IMR-90 (cell line): Measurements from ENCODE around the gene SLC34A2. TPM values are rescaled to one million over a fixed set of nuclear protein-coding genes. Genes with fewer than 3 reads are reported as not detected.

Source experiments
- ATAC-seq: fragments of 200-7000 bp; cut with Tn5 transposase; 2 replicates; pipeline ENCODE4 v1.9.1; 2020; ENCODE audit warnings: low read depth, mild to moderate bottlenecking, moderate library complexity
- BruUV-seq: library from RNA; stranded (reverse); fragments of 400-500 nt; replicated peaks from 2 replicates; lab custom pipeline; 2021; lab: Mats Ljungman, UMichigan
- CTCF ChIA-PET: fragments of 300-600 bp; formaldehyde crosslinking; extraction: SDS; loops from one replicate; lab custom pipeline; 2021; ENCODE audit warnings: antibody characterized with exemption; lab: Yijun Ruan, JAX
- POLR2A ChIA-PET: fragments of 300-600 bp; sonication (Branson Sonifier 250); formaldehyde crosslinking; loops from one replicate; lab custom pipeline; 2022; ENCODE audit warnings: antibody characterized with exemption; ENCODE audit not compliant: unreplicated experiment; lab: Charles Lee
- DNase-seq: peaks from one replicate; pipeline ENCODE4 v3.0.0; 2013
- H2AFZ ChIP-seq: replicated peaks from 2 replicates; pipeline ENCODE3; 2013; ENCODE audit warnings: low read length, mild to moderate bottlenecking; ENCODE audit not compliant: poor library complexity
- H2AK5ac ChIP-seq: 2 replicates; pipeline ENCODE4 v1.6.1; 2013; ENCODE audit warnings: low read depth, low read length, inconsistent platforms
- H2AK9ac ChIP-seq: replicated peaks from 2 replicates; pipeline ENCODE3; 2013; ENCODE audit warnings: mild to moderate bottlenecking, low read depth, low read length, moderate library complexity; ENCODE audit not compliant: poor library complexity
- H2BK120ac ChIP-seq: 2 replicates; pipeline ENCODE4 v1.6.1; 2013; ENCODE audit warnings: low read depth, low read length, inconsistent platforms
- H2BK15ac ChIP-seq: 3 replicates; pipeline ENCODE4 v1.6.1; 2013; ENCODE audit warnings: low read depth, low read length, inconsistent platforms
- H2BK20ac ChIP-seq: 2 replicates; pipeline ENCODE4 v1.6.1; 2013; ENCODE audit warnings: low read depth, mild to moderate bottlenecking, inconsistent platforms, low read length, moderate library complexity
- H2BK5ac ChIP-seq: 2 replicates; pipeline ENCODE4 v1.6.1; 2013; ENCODE audit warnings: mild to moderate bottlenecking, low read depth, low read length, inconsistent platforms; ENCODE audit not compliant: poor library complexity, severe bottlenecking
- H3K14ac ChIP-seq: replicated peaks from 2 replicates; pipeline ENCODE4 v1.6.1; 2013; ENCODE audit warnings: low read depth, low read length, inconsistent platforms
- H3K18ac ChIP-seq: 2 replicates; pipeline ENCODE4 v1.6.1; 2013; ENCODE audit warnings: low read depth, low read length, control low read depth
- H3K23ac ChIP-seq: 2 replicates; pipeline ENCODE4 v1.6.1; 2013; ENCODE audit warnings: low read depth, low read length, inconsistent platforms
- H3K27ac ChIP-seq: 2 replicates; pipeline ENCODE4 v1.5.1; 2013; ENCODE audit warnings: mild to moderate bottlenecking, control low read depth, low read length; ENCODE audit not compliant: insufficient read depth
- H3K27me3 ChIP-seq: 2 replicates; pipeline ENCODE4 v1.6.1; 2013; ENCODE audit warnings: low read length; ENCODE audit not compliant: control insufficient read depth, insufficient read depth
- H3K36me3 ChIP-seq: 2 replicates; pipeline ENCODE4 v1.6.1; 2013; ENCODE audit warnings: low read length, mixed read lengths; ENCODE audit not compliant: control insufficient read depth, insufficient read depth
- H3K4ac ChIP-seq: 2 replicates; pipeline ENCODE4 v1.6.1; 2013; ENCODE audit warnings: low read depth, low read length, inconsistent platforms
- H3K4me1 ChIP-seq: 2 replicates; pipeline ENCODE4 v1.6.1; 2013; ENCODE audit warnings: low read length, mixed read lengths; ENCODE audit not compliant: control insufficient read depth, insufficient read depth
- H3K4me2 ChIP-seq: 2 replicates; pipeline ENCODE4 v1.6.1; 2013; ENCODE audit warnings: low read depth, mild to moderate bottlenecking, control low read depth, low read length, moderate library complexity
- H3K4me3 ChIP-seq: 2 replicates; pipeline ENCODE4 v1.5.1; 2013; ENCODE audit warnings: low read depth, mild to moderate bottlenecking, control low read depth, low read length, moderate library complexity; ENCODE audit not compliant: insufficient read depth
- H3K56ac ChIP-seq: 2 replicates; pipeline ENCODE4 v1.6.1; 2013; ENCODE audit warnings: low read length, inconsistent platforms; ENCODE audit not compliant: insufficient read depth; ENCODE audit errors: extremely low read depth
- H3K79me1 ChIP-seq, 2 experiments: 2 replicates each; pipeline ENCODE4 v1.6.1; 2013; ENCODE audit warnings: low read length in 2 of 2, inconsistent platforms in 1 of 2, low read depth in 1 of 2
- H3K9ac ChIP-seq: 2 replicates; pipeline ENCODE4 v1.6.1; 2013; ENCODE audit warnings: low read depth, low read length, control low read depth
- H3K9me1 ChIP-seq: 2 replicates; pipeline ENCODE4 v1.6.1; 2013; ENCODE audit warnings: low read length, inconsistent platforms; ENCODE audit not compliant: insufficient read depth
- H3K9me3 ChIP-seq: 2 replicates; pipeline ENCODE4 v1.6.1; 2013; ENCODE audit warnings: low read length; ENCODE audit not compliant: control insufficient read depth, insufficient read depth
- H4K20me1 ChIP-seq: 2 replicates; pipeline ENCODE4 v1.6.1; 2013; ENCODE audit warnings: low read length, inconsistent platforms; ENCODE audit not compliant: insufficient read depth
- H4K5ac ChIP-seq: 2 replicates; pipeline ENCODE4 v1.6.1; 2013; ENCODE audit warnings: mild to moderate bottlenecking, low read depth, low read length, control low read depth
- H4K8ac ChIP-seq, 2 experiments: 2 replicates each; pipeline ENCODE4 v1.6.1; 2013; ENCODE audit warnings: low read depth in 2 of 2, low read length in 2 of 2, control low read depth in 1 of 2, inconsistent platforms in 1 of 2
- H4K91ac ChIP-seq: 2 replicates; pipeline ENCODE4 v1.6.1; 2013; ENCODE audit warnings: low read depth, low read length, inconsistent platforms; ENCODE audit not compliant: insufficient read depth
- BHLHE40 ChIP-seq: fragments of 150-350 bp; IDR thresholded peaks from 2 replicates; pipeline ENCODE4 v1.6.1; 2016; ENCODE audit warnings: mild to moderate bottlenecking, low read depth, low read length
- CEBPB ChIP-seq: IDR thresholded peaks from 2 replicates; pipeline ENCODE4 v1.6.1; 2012; ENCODE audit warnings: low read depth, low read length, improper control_type of control experiment
- CHD1 ChIP-seq: IDR thresholded peaks from 2 replicates; pipeline ENCODE4 v1.6.1; 2012; ENCODE audit warnings: low read depth, low read length, improper control_type of control experiment
- FOS ChIP-seq: fragments of 150-350 bp; IDR thresholded peaks from 2 replicates; pipeline ENCODE4 v1.6.1; 2016; ENCODE audit warnings: low read depth, low read length
- MAFK ChIP-seq: IDR thresholded peaks from 2 replicates; pipeline ENCODE4 v1.6.1; 2012; ENCODE audit warnings: low read depth, low read length, improper control_type of control experiment
- MAZ ChIP-seq: IDR thresholded peaks from 2 replicates; pipeline ENCODE4 v1.6.1; 2012; ENCODE audit warnings: low read depth, mild to moderate bottlenecking, low read length, improper control_type of control experiment, moderate library complexity, borderline replicate concordance
- MXI1 ChIP-seq: IDR thresholded peaks from 2 replicates; pipeline ENCODE4 v1.6.1; 2012; ENCODE audit warnings: low read depth, mild to moderate bottlenecking, low read length, moderate library complexity, borderline replicate concordance
- NFE2L2 ChIP-seq: fragments of 150-350 bp; IDR thresholded peaks from 2 replicates; pipeline ENCODE4 v1.6.1; 2016; ENCODE audit warnings: low read depth, mild to moderate bottlenecking, low read length
- POLR2A ChIP-seq: IDR thresholded peaks from 2 replicates; pipeline ENCODE4 v1.6.1; 2012; ENCODE audit warnings: mild to moderate bottlenecking, low read depth, low read length
- RAD21 ChIP-seq: IDR thresholded peaks from 2 replicates; pipeline ENCODE4 v1.6.1; 2012; ENCODE audit warnings: low read length, improper control_type of control experiment
- RCOR1 ChIP-seq: IDR thresholded peaks from 2 replicates; pipeline ENCODE4 v1.6.1; 2012; ENCODE audit warnings: mild to moderate bottlenecking, low read length, improper control_type of control experiment; ENCODE audit not compliant: insufficient replicate concordance
- RFX5 ChIP-seq: IDR thresholded peaks from 2 replicates; pipeline ENCODE4 v1.8.0; 2012; ENCODE audit warnings: low read depth, mild to moderate bottlenecking, low read length, moderate library complexity
- SMC3 ChIP-seq: fragments of 150-350 bp; IDR thresholded peaks from 2 replicates; pipeline ENCODE4 v1.6.1; 2016; ENCODE audit warnings: low read depth, mild to moderate bottlenecking, antibody characterized with exemption, low read length, moderate library complexity
- WGBS, 2 experiments: methylation state at CpG; one replicate each; pipeline versions ENCODE4 v1.1.5 to v1.1.7; 2013; ENCODE audit warnings: missing lambda C conversion rate in 2 of 2; ENCODE audit not compliant: insufficient read length in 1 of 2; ENCODE audit errors: extremely low coverage in 2 of 2; 5-methylcytosine and 5-hydroxymethylcytosine counted together
- dilution Hi-C: fragments of 300-500 bp; cut with HindIII; formaldehyde crosslinking; loops from one replicate; pipeline ENCODE4 v1.14.3; 2018; ENCODE audit warnings: low sequenced_read_pairs; ENCODE audit not compliant: unreplicated experiment
- in situ Hi-C: fragments of 300-500 bp; cut with MboI; formaldehyde crosslinking; loops from 3 replicates; pipeline ENCODE4 v1.14.3; 2019; ENCODE audit warnings: low sequenced_read_pairs, inconsistent platforms, mixed read lengths
- intact Hi-C: fragments of 100-400 bp; cut with micrococcal nuclease; formaldehyde crosslinking; loops from 2 replicates; pipeline ENCODE4 v1.10.0; 2022
- polyA plus RNA-seq, 3 experiments: library from polyadenylated mRNA; depleted of rRNA; stranded (reverse); fragments of >200 nt; gene quantifications; 2 replicates each; pipeline ENCODE4 v1.2.3, GENCODE V29; 2012; ENCODE audit warnings: low replicate concordance in 1 of 3
- total RNA-seq: library from RNA; depleted of rRNA; stranded (reverse); fragments of >200 nt; gene quantifications from 2 replicates; pipeline ENCODE4 v1.2.3, GENCODE V29; 2012
- TF ChIP-seq, protein P1 (sequence below): conservative IDR thresholded peaks from 2 replicates; pipeline ENCODE4 v1.5.1; 2012; ENCODE audit warnings: mild to moderate bottlenecking, low read depth, low read length, improper control_type of control experiment
- TF ChIP-seq, protein P2 (sequence below): fragments of 150-350 bp; IDR thresholded peaks from 2 replicates; pipeline ENCODE4 v1.6.1; 2016; ENCODE audit warnings: low read depth, mild to moderate bottlenecking, low read length, moderate library complexity, borderline replicate concordance

SLC34A2 gene
- total and polyA plus RNA-seq, 2 of the 4 experiments (the other 2 are of a cell fraction), result not detected

DNA sequence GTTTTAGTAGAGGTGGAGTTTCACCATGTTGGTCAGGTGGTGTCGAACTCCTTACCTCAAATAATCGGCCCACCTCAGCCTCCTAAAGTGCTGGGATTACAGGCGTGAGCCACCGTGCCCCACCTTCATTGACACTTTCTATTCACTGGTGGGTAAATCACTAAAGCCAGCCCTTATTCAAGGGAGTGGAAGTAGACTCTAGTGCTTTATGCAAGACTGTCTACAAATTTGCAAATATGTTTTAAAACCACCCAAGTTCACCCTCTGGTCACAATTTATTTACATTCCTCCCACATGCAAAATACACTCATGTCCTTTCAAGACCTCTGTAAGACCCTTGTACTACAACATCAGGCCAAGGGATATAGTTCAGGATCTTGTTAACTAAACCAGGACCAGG lies 45.0 kb downstream of the SLC34A2 start:
- Histone ChIP-seq H3K18ac (no peak overlapping the region), H3K9me1 (no peaks in the 10 kb centered on the region), H2BK15ac (no peak overlapping the region), H4K91ac (no peak overlapping the region), H3K9ac (no peak overlapping the region), H3K27ac (no peak overlapping the region), H3K4ac (no peak overlapping the region), H3K56ac (no peak overlapping the region), H2AFZ (no peak overlapping the region), H2AK5ac (no peak overlapping the region), H3K4me2 (no peak overlapping the region), H4K5ac (no peak overlapping the region), H2BK5ac (no peak overlapping the region), H4K8ac (no peak overlapping the region), H4K20me1 (no peaks in the 10 kb centered on the region), H3K14ac (no peak overlapping the region), H2AK9ac (no peak overlapping the region), H3K9me3 (no peaks in the 10 kb centered on the region), H3K4me3 (no peak overlapping the region), H3K27me3 (peaks cover 4% of the 10 kb centered on the region), H3K79me1 (no peaks in the 10 kb centered on the region), H2BK20ac (no peak overlapping the region), H3K4me1 (no peaks in the 10 kb centered on the region), H3K36me3 (no peaks in the 10 kb centered on the region), H3K23ac (no peak overlapping the region), H2BK120ac (no peak overlapping the region)
- in situ Hi-C loops (no loop called here), intact Hi-C loops (no loop called here), dilution Hi-C loops (no loop called here)
- TF ChIP-seq CEBPB, result no peak
- TF ChIP-seq MAZ, result no peak
- no peak for TF ChIP-seq MAFK
- TF ChIP-seq BHLHE40, result no peak
- no peak for TF ChIP-seq RCOR1
- TF ChIP-seq, protein P1, sequence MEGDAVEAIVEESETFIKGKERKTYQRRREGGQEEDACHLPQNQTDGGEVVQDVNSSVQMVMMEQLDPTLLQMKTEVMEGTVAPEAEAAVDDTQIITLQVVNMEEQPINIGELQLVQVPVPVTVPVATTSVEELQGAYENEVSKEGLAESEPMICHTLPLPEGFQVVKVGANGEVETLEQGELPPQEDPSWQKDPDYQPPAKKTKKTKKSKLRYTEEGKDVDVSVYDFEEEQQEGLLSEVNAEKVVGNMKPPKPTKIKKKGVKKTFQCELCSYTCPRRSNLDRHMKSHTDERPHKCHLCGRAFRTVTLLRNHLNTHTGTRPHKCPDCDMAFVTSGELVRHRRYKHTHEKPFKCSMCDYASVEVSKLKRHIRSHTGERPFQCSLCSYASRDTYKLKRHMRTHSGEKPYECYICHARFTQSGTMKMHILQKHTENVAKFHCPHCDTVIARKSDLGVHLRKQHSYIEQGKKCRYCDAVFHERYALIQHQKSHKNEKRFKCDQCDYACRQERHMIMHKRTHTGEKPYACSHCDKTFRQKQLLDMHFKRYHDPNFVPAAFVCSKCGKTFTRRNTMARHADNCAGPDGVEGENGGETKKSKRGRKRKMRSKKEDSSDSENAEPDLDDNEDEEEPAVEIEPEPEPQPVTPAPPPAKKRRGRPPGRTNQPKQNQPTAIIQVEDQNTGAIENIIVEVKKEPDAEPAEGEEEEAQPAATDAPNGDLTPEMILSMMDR, result no peak
- no peak for TF ChIP-seq MXI1
- no peak for TF ChIP-seq POLR2A
- TF ChIP-seq CHD1, result no peak
- TF ChIP-seq RAD21, result no peak
- TF ChIP-seq RFX5, result no peak
- TF ChIP-seq SMC3, result no peak
- no peak for TF ChIP-seq FOS
- TF ChIP-seq NFE2L2, result no peak
- TF ChIP-seq, protein P2, sequence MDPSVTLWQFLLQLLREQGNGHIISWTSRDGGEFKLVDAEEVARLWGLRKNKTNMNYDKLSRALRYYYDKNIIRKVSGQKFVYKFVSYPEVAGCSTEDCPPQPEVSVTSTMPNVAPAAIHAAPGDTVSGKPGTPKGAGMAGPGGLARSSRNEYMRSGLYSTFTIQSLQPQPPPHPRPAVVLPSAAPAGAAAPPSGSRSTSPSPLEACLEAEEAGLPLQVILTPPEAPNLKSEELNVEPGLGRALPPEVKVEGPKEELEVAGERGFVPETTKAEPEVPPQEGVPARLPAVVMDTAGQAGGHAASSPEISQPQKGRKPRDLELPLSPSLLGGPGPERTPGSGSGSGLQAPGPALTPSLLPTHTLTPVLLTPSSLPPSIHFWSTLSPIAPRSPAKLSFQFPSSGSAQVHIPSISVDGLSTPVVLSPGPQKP, result no peak
- WGBS, 2 experiments, result no CpG with 5 or more reads among the region's 4 CpGs
- CTCF ChIA-PET, result no interaction called here
- DNase-seq (no peak), ATAC-seq (no peak)
- no TSS peak for BruUV-seq
- POLR2A ChIA-PET, result no interaction called here
